MM.1S (cell line): ENCODE results near the gene INPP5D.

Source experiments
- EZH2 ChIP-seq: fragments of 300-600 bp; sonication (generic); optimal IDR thresholded peaks from 2 replicates; pipeline ENCODE3; 2017; ENCODE audit warnings: low read depth, mild to moderate bottlenecking, antibody characterized with exemption, low read length, mixed read lengths
- TF ChIP-seq, protein P1 (sequence below): fragments of 300-600 bp; sonication (generic); IDR thresholded peaks from 2 replicates; pipeline ENCODE4 v1.5.1; 2016; ENCODE audit warnings: antibody characterized with exemption, low read length, mixed read lengths

DNA sequence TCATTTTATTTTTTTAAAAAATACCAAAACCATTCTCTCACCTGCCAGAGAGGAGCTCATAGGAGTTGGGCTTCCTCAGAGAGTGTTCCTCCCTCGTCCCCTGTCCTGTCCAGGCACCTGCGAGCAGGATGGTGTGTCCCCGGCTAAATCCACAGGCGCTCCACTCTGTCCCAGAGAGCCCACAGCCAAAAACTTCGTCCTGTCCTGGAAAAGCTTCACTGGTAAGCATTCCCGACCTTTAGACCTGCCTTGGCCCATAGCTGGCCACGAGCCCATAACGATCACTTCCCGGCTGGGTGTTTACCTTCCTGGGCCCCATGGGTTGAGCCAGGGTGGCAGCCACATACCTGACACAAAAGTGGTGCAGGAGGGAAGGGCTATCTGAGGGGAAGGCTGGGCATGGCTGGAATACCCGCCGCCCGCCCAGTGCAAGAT is 47.1 kb upstream of the INPP5D start, which contains the start of gene NGEF:
- TF ChIP-seq EZH2 = no peak
- TF ChIP-seq, protein P1, sequence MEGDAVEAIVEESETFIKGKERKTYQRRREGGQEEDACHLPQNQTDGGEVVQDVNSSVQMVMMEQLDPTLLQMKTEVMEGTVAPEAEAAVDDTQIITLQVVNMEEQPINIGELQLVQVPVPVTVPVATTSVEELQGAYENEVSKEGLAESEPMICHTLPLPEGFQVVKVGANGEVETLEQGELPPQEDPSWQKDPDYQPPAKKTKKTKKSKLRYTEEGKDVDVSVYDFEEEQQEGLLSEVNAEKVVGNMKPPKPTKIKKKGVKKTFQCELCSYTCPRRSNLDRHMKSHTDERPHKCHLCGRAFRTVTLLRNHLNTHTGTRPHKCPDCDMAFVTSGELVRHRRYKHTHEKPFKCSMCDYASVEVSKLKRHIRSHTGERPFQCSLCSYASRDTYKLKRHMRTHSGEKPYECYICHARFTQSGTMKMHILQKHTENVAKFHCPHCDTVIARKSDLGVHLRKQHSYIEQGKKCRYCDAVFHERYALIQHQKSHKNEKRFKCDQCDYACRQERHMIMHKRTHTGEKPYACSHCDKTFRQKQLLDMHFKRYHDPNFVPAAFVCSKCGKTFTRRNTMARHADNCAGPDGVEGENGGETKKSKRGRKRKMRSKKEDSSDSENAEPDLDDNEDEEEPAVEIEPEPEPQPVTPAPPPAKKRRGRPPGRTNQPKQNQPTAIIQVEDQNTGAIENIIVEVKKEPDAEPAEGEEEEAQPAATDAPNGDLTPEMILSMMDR = no peak
